GM15510 (cell line): ENCODE results near the gene DRC7.

Experiments used
- POLR2A ChIP-seq: IDR thresholded peaks from 3 replicates; pipeline ENCODE4 v1.6.1; 2011; ENCODE audit warnings: borderline replicate concordance; ENCODE audit not compliant: insufficient read length; ENCODE audit errors: extremely low read depth

DRC7 gene

DNA sequence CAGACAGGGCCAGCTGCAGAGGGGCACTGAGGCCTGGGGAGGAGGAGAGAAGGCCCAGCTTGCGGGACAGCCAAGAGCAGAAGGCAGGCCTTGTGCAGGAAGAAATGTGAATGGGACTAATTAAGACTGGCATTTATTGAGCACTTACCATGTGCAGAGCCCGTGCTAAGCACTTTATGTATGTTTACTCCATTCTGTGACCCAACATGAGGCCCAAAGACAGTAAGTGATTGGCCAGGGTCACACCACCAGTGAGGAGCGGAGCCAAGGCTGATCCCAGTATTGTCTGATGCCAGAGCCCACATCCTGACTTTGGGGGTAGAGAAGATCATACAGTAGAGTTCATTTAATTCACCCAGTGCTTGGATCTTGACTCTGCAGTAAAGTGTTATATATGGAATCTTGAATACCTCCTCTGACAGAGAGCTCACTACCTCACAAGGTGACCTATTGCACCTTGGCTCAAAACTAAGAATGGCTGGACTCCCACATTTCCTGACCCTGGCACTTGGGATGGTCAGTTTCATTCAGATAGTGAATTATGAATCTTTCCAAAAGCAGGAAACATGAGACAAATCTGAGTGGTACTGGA is 54.6 kb downstream of the DRC7 start:
- TF ChIP-seq POLR2A: no peak

DNA sequence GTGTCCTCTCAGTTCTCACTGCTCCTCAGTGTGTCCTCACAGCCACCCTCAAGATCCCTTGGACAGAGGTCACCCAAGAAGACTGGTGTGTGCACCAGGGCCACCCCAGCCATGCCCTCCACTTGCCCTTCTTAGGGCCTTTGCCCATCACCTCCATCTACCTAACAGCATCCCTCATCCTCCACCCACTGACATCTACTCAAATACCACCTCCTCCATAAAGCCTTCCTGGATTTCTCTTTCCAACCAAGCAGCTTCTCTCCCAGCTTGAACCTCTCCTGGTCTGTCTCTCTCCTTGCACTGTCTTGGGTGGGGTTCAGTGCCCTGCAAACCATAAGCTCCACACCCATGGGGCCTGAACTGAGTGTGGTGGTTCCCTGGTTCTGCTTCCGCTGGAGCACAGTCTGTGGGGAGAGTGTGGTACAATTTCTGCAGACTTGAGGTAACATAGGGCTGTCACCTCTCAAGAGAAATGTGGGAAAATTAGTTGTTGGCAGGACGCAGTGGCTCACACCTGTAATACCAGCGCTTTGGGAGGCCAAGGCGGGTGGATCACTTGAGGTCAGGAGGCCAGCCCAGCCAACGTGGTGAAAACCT is 55.3 kb downstream of the DRC7 start:
- no peak for TF ChIP-seq POLR2A

DNA sequence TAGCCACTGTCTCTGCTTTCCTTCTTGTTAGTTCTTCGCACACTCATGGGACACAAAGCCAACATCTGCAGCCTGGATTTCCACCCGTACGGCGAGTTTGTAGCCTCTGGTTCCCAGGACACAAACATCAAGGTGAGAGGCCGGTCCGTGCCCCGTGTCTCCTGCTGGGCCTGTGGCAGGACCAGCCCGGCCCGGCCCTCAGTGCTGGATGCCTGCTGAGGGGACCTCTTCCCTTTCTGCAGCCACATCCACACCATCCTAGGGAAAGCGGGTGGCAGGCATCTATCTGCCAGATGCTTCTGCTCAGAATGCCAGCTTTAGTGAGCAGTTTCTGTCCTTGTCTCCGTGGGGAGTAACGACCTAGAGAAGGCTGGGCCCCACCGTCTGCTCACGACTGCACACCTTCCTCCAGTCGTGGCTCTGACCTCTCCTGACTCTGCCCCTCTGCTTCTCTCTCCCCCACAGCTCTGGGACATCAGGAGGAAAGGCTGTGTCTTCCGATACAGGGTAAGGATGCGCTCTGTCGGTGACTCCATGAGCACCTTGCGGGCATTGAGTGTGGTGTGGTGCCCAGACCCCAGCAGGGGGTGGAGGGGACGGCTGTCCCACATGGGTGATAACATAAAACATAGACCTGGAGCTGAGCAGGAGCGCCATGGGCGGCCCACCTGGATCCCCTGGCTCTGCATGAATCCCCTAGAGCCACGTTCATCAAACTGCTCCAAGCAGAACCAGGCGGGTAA is 56.4 kb downstream of the DRC7 start:
- TF ChIP-seq POLR2A: no peak

DNA sequence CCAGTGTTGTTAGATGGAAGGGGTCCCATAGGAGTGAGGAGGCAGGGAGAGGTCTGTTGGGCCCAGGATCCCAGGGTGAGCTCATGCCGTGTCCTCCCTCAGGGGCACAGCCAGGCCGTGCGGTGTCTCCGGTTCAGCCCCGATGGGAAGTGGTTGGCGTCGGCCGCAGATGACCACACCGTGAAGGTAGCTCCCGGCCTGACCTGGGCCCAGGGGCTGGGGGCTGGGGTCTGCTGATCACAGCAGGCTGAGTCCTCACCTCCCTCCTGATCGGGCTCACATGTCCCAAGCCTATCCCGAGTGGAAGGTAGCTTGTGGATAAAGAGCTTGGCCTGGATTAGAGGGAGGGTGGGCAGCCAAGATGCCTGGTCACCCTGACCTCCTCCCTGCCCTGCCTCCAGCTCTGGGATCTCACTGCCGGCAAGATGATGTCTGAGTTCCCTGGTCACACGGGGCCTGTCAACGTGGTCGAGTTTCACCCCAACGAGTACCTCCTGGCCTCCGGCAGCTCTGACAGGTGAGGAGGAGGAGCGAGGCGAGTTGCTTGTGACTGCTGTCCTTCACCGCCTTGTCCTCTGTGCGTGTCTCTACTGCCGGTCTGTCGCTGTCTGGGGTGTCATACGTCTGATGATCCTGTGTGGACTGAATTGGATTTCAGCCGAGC is 57.1 kb downstream of the DRC7 start:
- TF ChIP-seq POLR2A: no peak

DNA sequence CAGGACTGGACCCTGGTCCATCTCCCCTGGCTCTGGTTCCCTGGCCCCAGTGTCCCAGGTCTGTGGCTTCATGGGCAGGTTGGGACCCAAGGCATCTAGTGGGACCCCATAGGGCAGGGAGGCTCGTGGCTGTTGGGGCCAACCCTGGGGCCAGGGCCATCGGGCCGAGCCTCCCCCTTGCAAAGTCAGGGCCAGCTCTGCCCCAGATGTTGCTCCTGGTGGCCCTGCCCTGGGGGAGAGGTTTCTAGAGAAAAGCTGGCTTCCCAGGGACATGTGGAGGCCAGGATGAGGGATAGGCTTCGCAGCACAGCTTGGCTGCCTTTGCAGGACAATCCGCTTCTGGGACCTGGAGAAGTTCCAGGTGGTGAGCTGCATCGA is 57.6 kb downstream of the DRC7 start:
- TF ChIP-seq POLR2A: no peak

DNA sequence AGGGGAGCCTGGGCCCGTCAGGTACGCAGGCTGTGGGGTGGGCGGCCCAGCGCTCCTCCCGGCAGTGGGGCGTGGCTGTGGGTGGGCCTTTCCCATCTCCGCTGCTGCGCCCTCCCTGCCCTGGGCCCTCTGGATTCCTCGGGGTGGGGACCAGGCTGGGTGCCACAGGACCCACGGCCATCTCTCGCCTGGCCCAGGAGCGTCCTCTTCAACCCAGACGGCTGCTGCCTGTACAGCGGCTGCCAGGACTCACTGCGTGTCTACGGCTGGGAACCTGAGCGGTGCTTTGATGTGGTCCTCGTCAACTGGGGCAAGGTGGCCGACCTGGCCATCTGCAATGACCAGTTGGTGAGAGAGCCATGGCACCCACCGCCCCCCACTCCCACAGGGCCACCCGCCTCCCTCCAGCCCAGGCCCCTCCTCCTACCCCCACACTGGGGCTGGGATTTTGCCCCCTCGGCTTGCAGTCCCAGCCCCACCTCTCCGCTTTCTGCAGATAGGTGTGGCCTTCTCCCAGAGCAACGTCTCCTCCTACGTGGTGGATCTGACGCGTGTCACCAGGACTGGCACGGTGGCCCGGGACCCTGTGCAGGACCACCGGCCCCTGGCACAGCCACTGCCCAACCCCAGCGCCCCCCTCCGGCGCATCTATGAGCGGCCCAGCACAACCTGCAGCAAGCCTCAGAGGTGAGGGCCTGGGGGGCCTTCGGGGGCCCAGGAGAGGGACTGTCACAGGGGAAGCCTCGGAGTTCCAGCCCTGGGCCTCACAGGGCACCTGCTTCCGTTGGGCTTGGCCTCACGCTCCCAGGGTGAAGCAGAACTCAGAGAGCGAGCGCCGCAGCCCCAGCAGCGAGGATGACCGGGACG is 58.2 kb downstream of the DRC7 start:
- no peak for TF ChIP-seq POLR2A

DNA sequence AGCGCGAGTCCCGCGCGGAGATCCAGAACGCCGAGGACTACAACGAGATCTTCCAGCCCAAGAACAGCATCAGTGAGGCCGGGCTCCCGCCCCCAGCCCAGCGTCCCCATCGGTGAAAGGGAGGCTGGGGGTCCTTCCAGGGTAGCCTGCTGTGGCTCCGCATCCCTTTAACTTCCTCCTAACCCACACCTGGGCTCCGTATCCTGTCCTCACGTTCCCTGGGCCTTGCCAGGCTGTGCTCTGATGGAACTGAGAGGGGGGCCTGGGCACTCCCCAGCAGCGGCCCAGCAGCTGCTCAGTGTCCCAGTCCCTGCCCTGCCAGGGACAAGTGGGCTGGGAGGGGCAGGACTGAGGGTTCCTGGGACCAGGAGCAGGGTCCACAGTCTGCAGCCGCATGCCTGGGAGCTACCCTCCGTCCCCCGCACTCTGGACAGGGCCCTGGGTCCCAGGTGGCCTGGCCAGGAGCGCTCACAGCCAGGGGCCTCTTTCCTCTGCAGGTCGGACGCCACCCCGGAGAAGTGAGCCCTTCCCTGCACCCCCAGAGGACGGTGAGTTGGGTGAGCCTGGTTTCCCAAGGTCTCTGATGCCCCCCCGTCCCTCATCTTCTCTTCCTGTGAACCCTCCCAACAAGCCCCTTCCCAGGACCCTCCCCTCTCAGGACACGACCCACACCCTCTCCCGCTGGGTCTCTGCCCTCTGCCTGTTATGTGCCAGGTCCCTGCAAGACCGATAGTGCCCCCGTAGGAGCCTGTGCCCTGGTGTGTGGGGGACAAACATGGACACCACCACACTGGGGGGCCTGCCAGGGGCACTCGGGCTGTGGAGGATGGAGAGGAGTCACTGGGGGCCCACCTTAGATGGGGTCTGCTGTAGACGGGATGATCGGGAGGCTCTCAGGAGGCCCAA is 59.1 kb downstream of the DRC7 start:
- no peak for TF ChIP-seq POLR2A

DNA sequence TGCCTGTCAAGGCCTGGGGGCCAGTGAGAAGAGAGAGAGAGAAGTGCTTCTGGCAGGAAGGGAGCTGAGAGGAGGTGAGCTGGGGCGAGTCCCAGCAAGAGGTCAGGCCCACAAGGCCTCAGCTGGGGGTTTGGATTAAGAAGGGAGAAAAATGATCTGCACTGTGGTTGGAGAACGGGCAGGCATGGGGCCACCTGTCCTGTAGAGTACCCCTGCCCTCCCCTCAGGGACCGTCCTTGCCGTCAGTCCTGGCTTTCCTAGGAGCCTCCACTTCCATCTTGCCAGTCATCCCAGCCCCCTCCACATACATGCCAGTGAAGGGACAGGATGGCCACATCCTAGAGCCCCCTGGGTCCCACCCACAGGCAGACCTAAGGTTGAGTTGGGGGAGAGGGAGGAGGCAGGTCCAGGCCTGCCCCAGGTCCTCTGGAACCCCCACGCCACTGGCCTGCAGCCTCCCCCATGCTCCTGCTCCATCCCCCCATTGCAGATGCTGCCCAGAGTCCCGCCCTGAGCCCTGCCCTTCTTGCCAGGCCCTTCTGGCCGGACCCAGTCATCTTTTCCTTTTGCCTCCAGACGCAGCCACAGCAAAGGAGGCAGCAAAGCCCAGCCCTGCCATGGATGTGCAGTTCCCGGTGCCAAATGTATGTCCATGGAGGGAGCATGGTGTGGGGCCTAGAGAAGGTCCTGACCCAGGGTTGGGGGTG is 59.9 kb downstream of the DRC7 start:
- no peak for TF ChIP-seq POLR2A

DNA sequence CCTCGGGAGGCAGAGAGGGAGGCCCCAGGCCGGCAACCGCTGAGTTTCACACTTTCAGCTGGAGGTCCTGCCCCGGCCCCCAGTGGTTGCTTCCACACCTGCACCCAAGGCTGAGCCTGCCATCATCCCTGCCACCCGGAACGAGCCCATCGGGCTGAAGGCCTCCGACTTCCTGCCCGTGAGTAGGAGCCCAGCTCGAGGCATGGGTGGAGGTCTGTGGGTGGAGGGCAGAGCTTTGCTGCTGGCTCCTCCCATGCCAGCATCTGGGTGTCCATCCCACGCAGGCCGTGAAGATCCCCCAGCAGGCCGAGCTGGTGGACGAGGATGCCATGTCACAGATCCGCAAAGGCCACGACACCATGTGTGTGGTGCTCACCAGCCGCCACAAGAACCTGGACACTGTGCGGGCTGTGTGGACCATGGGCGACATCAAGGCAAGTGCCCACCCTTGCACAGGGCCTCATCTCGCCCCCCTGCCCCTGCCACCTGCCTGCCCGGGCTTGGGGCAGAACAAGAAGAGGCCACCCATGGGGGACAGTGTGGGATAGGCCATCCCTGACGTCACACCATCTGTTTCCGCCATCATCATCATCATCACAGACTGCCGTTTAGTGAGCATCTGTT is 60.6 kb downstream of the DRC7 start:
- no peak for TF ChIP-seq POLR2A

DNA sequence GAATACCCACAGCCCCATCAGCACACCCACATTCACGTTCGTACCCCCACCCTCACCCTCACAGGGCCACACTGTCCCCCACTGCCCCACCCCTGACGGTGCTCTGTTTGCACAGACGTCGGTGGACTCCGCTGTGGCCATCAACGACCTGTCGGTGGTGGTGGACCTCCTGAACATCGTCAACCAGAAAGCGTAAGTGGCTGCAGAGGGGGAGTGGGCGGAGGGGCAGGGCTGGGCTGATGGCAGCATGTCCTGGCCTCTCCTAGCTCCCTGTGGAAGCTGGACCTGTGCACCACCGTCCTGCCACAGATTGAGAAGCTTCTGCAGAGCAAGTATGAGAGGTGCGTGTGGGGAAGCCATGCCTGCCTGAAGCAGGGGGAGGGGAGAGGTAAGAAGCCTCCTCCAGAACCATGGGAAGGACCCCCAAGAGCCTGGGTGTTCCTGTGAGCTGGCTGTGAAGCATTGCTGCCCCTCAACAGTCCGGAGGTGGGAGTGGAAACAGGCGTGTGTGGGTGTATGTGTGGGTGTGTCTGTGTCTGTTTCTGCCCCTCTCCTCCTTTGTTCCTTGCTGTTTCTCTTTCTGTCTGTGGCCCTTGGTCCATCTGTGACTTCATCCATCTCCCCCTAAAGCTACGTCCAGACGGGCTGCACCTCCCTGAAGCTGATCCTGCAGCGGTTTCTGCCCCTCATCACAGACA is 61.3 kb downstream of the DRC7 start:
- TF ChIP-seq POLR2A: no peak

DNA sequence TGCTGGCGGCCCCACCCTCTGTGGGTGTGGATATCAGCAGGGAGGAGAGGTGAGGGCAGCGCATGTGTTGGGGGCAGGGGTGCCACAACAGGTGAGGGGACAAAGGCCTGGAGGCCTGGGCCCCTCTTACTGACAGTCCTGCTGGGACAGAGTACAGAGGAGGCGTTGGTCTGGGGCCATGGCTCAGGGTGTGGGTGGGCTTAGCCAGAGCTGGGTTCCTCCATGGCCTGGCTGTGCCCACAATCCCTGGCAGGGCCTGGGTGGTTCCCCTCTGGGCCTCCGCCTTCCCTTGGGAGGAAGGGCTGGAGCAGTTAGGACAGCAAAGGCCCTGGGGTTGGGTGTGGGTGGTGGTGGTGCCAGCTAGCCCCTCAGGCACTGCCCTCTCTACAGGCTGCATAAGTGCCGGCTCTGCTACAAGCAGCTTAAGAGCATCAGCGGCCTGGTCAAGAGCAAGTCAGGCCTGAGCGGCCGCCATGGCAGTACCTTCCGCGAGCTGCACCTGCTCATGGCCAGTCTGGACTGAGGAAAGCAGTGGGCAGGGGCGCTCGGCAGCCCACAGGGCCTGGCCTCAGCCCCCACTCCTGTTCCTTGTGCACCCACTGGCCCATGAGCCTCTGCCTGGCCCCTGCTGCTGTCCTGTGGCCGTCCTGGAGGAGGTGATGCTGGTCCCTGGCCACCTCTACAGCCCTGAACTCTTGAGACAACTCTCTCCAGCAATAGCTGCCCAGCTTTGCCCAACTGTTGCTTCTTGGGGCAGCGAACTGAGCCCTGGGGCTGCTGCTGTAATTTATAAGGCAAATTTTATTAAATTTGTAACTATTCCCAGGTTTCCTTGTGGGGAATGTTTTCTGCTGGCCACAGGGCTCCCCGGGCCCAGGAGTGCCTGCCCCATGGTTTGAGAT is 62.1 kb downstream of the DRC7 start:
- no peak for TF ChIP-seq POLR2A
